Measurements from ENCODE around the gene CFAP92.
A peak's percentile ranks its signal among the peaks of the same experiment; 100 is the strongest.

CFAP92 gene

DNA sequence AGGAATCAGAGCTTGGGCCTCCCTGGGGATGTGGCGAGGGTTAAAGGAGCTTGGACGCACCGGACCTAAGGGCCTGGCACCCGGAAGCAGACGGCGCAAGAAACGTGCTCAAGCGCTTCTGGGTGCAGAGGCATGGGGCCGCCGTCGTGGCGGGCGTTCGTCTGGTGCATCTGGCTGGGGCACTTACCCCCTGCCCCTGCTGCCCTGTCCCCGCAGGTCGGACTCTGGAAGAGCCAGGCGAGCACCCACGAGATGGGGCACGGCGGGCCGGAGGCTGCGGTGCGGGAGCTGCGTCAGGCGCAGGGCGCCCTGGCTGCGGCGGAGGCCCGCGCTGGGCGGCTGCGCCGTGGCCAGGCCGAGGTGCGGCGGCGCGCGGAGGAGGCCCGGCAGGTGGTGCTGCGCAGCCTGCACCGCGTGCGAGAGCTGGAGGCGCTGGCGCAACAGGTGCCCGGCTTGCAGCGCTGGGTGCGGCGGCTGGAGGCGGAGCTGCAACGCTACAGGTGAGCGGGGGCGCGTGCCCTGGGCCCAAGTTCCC is 9.8 kb upstream of the CFAP92 start:
- DNase-seq = no peak

DNA sequence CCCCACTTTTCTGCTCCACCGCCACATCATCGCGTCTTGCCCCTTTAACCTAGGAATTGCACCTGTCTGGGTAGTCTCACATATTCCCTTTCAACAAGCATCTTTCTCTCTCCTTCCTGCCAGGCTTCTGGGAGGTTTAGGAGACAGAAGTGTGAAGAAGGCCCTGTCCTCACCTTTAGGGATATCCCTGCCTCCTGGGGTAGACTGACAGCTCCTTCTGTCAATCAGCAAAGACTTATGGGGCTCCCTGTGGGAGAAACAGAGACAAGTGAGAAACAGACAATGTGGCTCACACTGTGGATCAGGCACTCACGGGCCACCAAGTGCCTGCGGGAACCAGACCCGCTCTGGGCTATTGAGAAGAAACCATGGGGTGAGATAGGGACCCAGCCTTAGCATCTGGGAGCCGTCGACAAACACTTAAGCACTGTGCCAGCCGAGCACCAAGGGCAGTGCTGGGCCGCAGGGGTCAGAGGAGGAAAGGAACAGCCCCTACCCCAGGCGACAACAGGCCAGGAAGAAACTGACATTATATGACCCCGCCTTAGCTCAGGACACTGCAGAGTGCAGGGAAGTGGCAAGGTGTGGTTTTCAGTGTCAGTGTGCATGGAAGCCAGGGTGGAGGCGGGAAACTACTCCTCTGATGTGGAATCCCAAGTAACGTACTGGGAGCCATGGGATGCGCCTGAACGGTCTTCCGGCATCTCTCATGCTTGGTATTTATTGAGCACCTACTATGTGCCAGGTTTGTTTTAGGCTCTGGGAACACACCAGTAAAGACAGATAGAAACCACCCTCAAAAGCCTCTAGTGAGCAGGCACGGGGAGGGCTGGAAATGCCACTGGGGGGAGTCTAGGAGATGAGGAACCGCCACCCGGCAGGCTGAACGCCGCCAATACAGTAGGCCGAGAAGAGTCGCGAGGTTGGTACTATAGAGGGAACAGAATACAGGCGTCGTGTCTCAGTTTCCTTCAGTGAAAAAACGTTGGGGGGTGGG is 9.0 kb upstream of the CFAP92 start:
- DNase-seq = no peak

DNA sequence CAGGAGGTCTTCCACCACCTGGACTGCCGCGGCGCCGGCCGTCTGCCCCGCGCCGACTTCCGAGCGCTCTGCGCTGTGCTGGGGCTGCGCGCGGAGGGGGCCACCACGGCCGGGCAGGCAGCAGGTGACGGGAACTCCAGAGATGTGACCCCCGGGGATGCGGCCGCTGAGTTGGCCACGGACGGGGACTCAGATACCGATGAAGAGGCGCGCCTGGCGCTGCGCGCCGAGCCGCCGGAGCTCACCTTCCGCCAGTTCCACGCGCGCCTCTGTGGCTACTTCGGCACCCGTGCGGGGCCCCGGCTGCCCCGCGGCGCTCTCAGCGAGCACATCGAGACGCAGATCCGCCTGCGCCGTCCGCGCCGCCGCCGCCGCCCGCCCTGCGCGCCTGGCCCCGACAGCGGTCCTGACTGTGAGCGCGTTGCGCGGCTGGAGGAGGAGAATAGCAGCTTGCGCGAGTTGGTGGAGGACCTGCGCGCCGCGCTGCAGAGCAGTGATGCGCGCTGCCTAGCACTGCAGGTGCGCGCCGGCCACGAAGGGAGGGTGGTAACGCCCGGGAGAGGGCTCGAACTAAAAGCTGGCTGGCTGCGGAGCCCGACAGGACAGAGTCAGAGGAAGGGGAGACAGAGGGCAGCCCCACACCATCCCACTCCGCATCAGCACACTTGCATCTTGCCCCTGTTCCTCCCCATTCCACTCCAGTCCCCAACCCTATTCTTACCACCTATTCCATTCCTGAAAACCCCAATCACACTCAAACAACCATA is 8.1 kb upstream of the CFAP92 start:
- no peak for DNase-seq

DNA sequence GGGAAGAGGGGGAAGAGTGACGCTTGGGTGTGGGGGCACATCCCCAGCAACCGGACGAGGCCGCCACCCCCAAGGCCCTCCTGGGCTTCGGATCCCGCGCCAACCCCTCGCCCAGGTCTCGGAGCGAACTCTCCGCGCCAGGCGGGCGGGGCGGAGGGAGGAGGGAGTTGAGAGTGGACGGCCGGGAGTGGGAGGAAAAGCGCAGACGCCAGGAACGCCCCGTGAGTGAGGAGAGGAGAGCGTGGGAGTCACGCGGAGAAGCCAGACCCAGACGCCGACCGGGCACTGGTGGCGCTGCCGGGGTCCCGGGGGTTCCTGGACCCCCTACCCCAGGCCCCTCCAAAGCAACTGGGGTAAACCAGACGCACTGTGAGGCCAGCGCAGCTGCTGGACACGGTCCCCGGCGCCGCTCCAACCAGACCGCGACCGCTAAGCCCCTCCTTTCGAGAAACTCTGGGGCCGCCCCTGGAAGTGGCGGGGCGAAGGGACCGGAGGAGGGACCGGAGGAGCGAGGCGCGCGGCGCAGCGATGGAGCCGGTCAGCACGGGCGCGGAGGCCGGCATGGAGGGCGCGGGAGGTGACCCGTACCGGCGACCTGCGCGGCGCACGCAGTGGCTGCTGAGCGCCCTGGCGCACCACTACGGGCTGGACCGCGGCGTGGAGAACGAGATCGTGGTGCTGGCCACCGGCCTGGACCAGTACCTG is 7.4 kb upstream of the CFAP92 start, which contains the start of gene EFCC1:
Gene EFCC1 (plus strand): TSS at position 204 of the 705 bp plus-strand sequence. CDS start 325 bp downstream, at position 529.
- peak; percentile 27 for DNase-seq

DNA sequence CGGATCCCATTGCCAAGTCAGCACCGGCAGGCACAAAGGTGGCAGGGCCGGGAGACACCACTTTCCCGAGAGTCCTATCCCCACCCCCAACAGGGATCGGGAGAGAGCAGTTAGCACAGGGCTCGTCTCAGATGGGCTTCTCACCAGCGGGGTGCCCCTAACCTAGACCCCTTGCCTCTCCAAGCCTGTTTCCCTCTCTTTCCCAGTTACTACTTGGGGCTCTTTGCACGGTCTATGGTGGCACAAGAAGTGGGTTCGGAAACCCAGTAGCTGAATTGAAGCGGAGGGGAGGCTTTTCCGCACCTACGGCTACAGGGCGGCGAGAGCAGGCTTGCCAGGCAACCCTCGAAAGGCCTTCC is 6.8 kb upstream of the CFAP92 start:
- no peak for DNase-seq

DNA sequence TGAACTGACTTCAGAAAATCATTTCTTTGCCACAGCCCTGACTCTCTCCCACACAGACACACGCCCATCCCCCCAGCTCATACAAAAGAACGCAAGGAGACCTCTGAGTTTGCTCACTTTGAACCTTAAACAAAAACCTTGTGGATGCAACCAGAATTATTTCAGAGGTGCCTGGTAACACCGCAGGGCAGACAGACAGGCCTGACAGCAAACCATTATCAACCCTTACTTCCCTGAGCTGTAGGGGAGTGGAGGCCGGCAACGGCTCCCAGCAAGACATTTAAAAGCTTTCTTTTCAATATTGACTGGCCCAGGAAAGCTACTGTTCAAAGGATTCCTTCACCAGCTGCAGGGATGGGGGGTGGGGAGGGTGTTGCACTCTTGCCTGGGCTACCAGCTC is 5.2 kb upstream of the CFAP92 start:
- DNase-seq = no peak

DNA sequence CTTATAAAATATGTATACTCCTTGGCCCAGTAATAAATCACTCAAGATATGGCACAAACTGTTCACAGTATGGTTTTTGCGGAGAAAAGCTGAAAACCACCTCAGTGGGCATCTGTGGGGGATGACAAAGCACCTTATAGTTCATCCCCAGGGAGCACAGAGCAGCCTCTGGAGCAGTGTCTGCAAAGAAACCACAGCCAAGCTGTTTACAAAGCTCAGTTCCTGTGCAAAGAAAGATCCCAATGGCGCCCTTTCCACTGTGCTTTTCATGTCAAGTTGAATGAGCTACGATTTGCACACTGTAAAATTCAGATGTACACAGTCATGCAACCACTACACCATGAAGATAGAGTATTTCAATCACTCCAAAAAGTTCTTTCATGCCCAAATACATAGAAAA is 4.7 kb upstream of the CFAP92 start:
- DNase-seq = no peak

DNA sequence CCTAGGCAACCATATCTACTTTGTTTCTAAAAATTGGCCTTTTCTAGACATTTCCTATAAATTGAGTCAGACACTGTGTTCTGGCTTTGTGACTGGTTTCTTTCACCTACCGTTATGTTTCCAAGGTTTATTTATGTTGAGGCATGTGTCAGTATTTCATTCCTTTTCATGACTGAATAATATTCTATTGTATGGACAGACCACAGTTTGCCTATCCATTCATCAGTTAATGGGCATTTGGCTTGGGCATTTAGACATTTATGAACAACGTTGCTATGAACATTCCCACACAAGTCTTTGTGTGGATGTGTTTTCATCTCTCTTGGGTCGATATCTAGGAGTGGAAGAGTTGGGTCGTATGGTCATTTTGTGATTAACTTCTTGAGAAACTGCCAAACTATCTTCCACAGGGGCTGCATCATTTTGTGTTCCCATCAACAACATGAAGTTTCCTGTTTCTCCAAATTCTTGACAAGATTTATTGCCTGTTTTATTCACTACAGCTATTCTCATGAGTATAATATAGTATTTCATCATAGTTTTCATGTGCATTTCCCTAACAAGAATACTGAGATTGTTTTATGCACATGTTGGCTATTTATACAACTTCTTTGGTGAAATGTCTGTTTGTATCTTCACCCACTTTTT is 3.7 kb upstream of the CFAP92 start:
- no peak for DNase-seq

DNA sequence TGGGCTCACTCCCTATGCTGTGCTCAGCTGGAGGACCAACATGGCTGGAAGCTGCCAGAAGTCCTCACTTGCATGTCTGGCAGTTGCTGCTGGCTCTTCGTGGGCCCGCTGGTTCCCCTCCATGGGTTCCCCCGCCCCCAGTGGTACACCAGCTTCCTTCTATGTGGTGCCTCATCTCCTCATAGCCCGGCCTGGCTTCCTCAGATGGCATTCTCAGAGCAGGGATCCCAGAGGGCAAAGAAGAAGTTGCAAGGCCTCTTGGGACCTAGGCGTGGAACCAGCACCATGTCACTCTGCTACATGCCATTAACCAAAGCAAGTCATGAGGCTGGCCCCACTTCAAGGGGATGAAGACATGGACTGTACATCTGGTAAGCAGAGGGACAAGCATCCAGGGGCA is 2.9 kb upstream of the CFAP92 start:
- DNase-seq = peak; percentile 18

DNA sequence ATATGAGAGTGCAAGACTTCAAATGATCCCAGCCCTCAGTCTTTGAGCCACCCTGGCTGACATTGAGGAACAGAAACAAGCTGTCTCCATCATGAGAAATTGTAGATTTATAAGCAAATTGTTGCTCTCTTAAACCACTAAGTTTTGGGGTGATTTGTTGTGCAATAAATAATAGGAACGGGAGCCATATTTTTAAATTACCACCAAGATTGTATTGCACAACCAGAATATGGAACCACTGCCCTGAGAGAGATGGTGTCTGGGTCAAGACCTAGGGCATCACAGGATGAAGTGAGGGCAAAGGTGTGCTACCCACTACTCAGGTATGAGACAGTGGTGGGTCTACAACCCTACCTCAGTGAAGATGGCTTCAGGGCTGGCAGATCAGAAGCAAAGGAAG is 2.3 kb upstream of the CFAP92 start:
- DNase-seq = peak; percentile 16

DNA sequence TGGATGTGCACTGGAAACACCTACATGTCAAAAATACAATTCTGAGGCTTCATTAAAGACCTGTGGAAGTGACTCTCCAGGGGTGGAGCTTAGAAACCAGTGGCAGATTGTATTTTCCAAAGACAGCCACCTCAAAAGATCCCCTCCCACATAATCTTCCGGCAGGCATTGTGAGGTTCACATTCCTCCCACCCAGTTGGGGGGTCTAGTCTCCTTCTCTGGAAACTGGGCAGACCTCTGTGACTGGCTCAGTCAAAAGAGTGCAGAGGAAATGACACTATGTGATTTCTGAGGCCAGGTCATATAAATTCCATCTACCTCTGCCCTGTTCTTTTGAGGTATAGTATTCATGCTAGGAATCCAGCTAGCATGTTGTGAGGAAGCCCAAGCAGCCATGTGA is 1.9 kb upstream of the CFAP92 start:
- DNase-seq = no peak

DNA sequence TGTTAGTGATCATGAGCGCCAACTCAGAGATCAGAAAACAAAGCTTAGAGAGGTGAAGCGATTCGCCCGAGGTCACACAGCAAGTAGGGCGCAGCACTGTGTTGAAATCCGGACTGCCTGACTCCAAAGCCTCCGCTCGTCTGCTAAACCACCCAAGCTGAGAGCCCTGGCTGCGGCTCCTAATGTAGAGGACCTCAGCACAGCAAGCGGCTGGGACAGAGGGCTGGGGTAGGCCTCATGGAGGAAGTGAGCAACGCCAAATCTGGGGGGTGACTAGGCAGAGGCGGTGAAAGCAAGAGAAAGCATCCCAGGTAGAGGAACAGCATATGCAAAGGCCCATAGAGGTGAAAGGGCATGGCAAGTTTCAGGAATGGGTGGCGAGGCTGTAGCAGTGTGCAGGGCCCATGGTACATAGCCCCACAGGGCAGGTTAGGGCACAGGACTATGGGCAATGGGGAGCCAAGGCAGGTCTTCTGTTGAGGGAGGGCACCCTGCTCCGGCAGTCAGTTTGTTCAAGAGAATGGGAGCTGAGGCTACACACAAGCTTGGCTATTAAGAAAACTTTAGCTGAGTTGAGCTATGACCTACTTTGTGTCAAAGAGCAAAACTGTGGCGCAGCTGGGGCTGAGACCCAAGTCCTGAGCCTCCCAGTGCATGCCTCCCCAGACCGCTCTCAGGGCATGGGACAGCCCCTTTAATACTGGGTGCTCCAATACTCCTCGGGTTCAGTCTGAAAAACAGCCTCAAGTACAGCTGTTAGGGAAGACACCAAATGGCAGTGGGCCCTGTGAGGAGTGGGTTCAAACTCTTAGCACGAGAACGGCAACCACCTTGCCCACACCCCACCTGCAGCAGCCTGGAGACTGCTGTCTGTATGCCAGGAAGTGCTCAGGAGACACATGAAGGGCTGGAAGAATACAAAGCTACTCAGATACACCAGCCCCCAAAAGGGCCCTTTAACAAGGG is 988 bp upstream of the CFAP92 start:
- no peak for DNase-seq

DNA sequence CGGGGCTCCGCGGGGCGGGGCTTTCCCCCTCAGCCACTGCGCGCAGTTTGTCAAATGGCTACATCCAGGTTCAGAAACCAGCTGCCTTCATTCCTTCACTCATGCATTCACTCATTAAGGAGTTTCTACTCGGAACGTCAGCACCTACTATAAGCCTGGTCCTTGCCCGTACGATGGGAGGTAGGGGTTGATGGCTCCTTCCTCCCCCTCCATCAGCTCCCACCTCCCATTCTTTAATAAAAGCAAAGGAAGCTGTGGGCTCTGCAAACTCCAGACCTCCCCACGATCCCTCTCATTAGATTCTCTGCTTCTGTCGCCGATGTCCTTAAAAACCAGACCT is 267 bp upstream of the CFAP92 start:
- DNase-seq = no peak

DNA sequence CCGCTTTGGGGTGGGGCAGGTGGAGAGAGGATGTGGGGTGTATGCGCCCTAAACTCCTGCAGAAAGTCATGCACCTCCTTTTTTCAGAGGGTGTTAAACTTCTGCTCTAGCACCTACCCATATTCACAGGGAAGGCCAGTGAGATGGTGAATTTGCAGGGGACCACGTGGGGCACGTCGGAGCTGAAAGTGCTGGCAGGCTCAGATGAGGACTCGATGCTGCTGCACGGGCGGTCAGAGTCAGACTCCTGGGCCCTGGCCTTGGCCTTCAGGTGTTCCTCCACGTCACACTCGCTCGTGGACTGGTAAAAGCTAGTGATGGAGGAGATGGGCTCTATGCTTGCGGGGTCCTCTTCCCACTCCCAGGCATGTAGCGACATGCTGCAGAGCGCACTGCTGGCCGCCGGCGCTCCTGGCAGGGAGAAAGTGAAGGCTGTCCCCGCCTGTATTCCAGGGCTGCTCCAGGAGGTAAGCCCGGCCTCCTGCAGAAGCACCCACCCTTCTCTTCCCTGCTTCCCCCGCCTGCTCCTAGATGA is 883 bp downstream of the CFAP92 start:
- DNase-seq = no peak

DNA sequence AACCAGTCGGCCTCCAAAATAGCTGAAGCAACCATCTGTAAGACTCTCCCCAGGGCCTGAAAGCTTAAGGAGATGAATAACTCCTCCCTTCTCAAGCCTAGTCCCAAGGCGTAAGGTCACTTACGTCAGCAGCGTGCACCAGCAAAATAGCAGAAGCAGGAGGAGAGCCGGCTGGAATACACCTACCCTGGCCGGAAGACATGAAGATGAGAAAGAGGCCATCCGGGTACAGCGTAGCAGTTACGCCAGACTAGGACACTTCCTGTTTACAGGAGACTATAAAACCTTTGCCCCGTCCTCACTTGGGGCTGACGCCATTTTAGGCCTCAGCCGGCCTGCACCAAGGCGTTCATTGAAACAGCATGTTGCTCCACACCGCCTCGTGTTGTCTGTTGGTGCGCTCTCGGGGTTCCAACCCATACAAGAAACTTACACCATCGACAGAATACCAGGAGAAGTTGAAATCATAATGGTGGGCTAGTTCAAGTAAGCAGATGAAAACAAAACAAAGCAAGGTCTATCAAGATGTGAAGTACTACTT is 2.5 kb downstream of the CFAP92 start:
- DNase-seq = peak; percentile 72

DNA sequence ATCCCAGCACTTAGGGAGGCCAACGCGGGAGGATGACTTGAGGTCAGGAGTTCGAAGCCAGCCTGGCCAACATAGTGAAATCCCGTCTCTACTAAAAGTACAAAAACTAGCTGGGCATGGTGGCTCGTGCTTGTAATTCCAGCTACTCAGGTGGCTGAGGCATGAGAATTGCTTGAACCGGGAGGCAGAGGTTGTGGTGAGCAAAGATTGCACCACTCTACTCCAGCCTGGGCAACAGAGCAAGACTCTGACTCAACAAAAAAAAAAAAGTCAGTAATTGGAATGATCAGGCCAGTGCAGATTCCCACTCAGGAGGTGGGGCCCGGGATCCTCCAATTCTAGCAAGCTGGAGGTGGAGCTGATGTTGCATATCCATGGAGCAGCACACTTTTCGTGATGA is 5.6 kb downstream of the CFAP92 start:
- DNase-seq = no peak

DNA sequence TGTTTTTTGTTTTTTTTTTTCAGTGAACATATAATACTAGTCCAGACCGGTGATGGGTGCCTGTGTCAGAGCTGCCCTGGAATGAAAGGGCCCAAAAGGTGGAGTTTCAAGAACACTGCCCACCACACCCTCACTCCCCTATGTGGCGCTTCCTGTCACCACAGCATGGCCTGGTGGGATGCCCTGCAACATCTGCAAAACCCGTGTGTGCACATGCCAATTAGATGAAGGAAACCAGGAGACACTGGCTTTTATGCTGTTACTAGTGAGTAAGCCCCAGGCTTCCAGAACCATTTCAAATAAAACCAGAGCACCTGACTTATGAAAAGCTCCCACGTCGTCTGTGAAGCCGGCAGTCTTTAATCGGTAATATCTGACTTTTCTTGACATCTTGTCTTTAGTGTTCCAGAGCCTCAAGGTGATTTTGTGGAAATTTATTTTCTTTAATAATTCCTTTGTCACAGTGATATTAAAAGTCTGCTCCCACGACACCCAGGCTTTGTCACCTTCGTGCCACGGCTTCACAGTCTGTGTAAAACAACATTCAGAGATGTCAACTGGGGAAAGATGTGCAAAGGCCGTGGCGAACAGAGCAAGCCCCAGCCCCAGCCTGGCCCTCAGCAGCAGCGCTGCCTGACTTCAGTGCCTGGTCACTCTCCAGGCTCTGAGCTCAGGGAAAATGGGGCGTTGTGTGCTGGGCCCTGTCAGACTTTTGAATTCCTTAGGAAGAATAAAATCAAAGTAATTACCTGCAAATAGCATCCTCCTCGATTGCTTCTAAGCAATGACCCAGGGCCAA is 6.4 kb downstream of the CFAP92 start:
- DNase-seq = no peak

DNA sequence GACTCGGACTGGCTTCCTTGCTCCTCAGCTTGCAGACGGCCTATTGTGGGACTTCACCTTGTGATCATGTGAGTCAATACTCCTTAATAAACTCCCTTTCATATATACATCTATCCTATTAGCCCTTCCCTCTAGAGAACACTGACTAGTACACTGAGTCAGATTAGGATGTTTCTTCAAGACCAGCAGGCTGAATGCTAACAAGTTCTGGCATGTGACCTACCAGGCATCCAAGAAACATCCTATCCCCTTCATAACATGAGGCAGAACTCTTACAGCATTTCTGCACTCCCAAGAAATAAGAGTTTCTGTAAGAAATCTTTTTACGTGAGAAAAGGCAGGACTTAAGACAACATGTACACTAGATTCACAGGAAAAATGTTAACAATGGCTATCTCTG is 9.3 kb downstream of the CFAP92 start:
- no peak for DNase-seq

DNA sequence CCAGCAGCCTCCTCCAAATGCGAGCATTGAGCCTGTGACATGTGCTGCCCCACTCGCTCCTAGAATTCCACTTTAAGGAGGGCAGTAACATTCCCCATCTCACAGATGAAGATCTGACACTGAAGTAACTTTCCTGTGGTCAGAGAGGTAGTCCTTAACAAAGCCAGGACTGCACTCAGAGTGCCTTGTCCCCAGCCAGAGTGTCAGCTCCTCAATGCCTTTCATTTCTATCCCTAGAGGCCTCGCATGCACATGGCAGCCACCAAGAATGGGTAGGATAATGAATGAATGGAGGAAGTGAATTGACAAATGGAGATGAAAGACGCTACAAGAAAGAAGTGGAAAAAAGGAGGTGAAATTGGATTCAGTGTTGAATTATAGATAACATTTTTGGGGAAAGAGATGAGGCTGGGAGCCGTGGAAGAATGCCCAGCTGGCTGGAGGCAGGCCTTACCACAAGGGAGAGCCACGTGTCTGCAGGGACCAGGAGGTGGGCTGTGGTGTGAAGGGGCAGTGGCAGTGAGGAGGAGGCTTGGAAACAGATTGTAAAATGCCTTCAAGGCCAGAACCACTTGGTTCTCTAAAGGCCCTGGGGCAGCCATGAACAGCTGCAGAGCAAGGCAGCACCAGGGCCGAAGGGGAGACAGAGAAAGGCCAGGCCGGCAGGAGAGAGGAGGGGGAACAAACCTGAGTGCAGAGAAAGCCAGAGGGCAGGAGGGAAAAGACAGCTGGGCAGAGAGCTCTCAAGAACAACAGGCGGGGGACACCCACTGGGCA is 10.4 kb downstream of the CFAP92 start:
- no peak for DNase-seq
